Measurements from ENCODE around the gene ZNF268.

DNA sequence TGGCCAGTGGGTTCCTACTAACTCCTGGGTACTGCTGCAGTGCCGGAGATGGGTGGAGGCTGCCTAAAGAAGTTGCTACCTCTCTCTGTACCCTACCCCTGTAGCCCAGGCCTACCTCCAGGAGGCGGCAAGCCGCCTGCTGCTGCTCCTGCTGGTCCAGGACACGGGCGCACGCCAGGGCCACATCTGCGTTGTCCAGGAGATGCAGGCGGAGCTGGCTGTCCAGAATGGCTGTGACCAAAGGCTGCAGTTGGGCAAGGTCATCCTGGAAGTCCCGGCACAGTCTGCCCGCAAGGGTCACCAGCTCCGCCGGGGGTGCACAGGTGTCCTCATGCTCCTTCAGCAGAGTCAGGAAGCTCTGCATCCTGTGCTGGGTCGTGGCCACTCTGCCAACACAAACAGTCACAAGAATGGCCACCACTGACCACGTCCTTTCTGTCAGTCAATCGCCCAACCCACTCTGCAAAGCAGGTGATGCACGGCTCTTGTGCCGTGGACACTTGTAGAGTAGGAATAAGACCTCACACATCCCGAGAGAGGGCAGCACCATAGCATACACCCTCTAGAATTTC is 52.8 kb downstream of the ZNF268 start:
- TF ChIP-seq, protein P1, sequence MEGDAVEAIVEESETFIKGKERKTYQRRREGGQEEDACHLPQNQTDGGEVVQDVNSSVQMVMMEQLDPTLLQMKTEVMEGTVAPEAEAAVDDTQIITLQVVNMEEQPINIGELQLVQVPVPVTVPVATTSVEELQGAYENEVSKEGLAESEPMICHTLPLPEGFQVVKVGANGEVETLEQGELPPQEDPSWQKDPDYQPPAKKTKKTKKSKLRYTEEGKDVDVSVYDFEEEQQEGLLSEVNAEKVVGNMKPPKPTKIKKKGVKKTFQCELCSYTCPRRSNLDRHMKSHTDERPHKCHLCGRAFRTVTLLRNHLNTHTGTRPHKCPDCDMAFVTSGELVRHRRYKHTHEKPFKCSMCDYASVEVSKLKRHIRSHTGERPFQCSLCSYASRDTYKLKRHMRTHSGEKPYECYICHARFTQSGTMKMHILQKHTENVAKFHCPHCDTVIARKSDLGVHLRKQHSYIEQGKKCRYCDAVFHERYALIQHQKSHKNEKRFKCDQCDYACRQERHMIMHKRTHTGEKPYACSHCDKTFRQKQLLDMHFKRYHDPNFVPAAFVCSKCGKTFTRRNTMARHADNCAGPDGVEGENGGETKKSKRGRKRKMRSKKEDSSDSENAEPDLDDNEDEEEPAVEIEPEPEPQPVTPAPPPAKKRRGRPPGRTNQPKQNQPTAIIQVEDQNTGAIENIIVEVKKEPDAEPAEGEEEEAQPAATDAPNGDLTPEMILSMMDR (IDR thresholded peaks at IDR 0.05): no peak
- no peak for TF ChIP-seq POLR2AphosphoS5 (IDR thresholded peaks at IDR 0.05; ENCODE audit: low read depth, low read length)
